Measurements from ENCODE around the gene CUX1.
"Not testable (repeated sequence)": the region's sequence is repeated elsewhere in the genome, so short reads cannot be mapped to it uniquely, and the experiment has no call there.

Gene CUX1

GRCh38 chr7:102301367-102301766 lies 483.9 kb downstream of the CUX1 start:
- DNase-seq, result not testable (repeated sequence)

DNA sequence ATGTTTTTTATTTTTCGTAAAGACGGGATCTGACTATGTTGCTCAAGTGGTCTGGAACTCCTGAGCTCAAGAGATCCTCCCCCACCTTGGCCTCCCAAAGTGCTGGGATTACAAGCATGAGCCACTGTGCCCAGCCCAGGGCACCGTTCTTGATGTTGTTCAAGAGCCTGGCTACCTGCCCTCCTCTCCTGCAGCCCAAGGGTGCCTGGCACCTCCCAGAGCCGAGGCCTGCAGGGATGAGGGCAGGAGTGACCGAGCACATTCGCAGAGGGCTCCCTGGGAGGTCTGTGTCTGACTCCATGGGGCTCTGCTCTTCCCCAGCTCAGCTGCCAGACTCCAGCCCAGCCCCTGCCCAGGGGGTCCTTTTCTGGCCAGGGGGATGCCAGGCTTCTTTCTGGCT lies 484.6 kb downstream of the CUX1 start:
- no peak for DNase-seq

GRCh38 chr7:102303669-102304422 lies 486.4 kb downstream of the CUX1 start:
- DNase-seq, result no peak

DNA sequence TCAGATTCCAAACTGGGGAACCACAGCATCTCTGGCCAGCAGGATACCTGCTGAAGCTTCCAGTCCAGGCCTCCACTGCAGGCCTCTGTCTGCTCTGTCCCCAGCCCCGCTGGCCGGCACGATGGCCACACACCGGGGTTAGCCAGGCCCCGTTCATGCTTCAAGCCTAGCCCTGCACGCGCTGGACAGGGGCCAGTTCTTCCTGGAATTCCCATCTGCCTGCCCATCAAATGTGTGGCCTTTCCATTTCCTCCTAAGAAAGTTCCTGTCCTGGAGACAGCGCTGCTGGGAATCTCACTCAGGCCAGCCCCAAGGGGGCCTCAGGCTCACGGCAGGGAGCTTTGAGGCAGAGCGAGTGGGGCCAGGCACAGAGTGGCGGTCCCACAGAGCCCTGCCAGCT lies 487.2 kb downstream of the CUX1 start:
- no peak for DNase-seq

DNA sequence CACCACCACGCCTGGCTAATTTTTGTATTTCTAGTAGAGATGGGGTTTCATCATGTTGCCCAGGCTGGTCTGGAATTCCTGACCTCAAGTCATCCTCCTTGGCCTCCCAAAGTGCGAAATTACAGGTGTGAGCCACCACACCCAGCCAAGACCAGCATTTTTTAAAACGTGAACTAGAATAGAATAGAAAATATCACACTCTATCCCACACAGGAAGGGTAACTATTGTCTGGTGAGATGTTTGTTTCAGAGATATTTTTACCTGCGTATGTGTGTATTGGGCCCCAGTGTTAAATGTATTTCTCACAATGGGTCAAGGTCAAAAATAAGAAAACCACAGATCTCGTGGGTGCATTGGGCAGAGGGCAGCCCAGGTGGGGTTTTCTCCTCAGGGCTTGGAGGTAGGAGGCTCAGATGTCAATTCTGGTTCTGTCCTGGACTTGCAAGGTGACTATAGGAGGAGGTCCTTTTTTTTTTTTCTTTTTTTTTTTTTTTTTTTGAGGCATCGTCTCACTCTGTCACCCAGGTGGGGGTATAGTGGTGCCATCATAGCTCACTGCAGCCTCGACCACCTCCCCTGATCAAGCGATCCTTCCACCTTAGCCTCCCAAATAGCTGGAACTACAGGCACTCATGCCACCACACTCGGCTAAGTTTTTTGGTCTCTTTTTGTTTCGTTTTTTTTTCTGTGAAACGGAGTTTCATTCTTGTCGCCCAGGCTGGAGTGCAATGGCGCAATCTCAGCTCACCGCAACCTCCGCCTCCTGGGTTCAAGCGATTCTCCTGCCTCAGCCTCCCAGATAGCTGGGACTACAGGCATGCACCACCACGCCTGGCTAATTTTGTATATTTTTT lies 488.2 kb downstream of the CUX1 start:
- no peak for DNase-seq

DNA sequence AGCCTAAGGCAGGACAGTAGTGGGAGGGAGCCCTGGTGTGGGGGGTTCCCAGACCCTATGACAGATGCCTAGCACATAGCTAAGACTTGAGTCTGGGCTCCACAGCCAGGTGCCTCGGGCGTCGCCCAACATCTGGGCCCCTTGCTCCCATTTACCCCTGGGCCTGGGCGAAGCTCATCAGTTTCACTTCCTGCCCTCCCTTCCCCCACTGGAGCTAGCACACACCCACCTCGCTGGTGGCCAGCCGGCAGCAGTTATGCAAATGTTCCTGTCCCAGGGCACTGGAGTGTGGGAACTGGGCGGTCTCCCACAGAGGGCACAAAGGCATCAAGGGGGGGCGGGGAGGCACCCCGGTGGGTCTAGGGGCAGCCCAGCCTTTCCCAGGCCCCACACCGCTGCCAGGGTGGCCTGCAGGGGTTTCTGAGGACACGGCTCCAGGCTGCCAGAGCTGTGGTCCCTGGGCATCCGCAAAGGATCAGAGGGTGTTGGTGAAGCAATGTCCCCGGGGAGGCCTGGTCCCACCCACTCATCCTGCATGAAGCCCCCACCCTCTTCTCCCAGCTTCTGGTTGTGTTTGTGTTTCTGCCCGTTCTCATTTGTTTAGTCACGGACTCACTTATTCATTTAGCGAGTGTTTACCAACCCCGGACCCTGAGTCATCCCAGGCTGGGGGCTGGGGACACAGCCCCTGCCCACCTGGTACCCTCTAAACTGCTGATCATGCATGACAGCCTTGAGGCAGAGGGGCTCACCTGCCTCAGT lies 489.7 kb downstream of the CUX1 start:
- peak; percentile 1 for DNase-seq

GRCh38 chr7:102310414-102310815 lies 493.0 kb downstream of the CUX1 start:
- DNase-seq, result no peak

GRCh38 chr7:102312317-102312716 lies 494.9 kb downstream of the CUX1 start:
- DNase-seq, result no peak

DNA sequence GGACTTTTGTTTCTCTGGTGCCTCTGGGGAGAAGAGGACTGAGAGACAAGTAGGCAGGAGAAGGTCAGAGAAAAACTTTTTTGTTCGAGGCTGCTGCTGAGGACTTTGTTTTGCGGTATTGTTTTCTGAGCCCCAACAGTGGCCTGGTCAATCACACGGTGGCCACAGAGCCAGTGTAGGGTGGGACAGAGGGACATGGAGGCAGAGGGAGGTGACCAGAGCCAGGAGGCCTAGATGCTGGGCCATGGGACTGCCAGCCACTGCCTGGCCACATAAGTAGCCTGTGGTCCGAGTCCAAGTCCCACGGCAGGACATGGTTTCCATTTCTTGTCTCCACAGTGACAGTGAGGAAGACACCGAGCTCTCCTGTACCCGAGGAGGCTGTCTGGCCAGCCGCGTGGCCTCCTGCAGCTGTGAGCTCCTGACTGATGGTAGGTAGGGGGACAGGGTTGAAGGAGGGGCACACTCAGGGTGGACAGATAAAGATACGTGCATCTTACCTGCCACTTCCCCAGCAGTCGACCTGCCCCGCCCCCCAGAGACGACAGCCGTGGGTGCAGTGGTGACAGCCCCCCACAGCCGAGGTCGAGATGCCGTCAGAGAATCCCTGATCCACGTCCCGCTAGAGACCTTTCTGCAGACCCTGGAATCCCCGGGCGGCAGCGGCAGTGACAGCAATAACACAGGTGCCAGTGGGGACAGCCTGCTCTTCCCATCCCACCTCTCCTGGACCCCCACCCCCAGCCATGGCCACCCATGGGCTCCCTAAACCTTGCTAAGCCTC lies 496.8 kb downstream of the CUX1 start:
- DNase-seq, result no peak

DNA sequence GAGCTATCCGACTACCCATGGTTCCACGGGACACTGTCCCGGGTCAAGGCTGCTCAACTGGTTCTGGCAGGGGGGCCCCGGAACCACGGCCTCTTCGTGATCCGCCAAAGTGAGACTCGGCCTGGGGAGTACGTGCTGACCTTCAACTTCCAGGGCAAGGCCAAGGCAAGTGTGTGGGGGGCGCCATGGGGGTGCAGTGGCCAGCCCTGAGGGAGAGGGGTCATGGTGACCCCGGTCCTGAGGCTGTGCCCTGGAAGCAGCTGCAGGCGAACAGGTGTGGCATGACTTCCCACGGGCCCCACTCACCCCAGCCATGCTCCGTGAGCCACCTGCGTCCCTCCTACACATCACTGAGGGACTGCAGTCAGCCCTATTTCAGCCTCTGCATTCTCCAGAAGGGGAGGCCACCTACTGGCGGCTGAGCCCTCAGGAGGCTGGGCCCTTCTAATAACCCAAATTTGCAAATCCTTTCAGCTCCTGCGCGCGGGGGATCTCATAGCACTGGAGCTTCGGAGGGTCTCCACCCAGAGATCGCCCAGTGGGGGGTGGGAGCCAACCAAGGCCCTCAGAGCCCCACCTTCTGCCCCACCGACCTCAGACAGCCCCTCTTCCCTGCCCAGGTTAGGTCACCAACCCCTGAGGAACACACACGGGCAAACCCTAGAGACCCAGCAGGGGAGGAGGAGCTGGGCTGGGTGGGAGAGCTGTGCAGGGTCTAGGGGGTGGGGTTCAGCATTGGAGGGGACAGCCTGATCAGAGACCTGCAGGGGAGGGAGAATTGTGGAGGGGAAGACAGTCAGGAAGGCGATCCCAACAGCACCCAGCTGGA lies 500.0 kb downstream of the CUX1 start:
- DNase-seq, result no peak

- no peak for DNase-seq
Measured at GRCh38 chr7:102318482-102318971, 501.1 kb downstream of the CUX1 start.

DNA sequence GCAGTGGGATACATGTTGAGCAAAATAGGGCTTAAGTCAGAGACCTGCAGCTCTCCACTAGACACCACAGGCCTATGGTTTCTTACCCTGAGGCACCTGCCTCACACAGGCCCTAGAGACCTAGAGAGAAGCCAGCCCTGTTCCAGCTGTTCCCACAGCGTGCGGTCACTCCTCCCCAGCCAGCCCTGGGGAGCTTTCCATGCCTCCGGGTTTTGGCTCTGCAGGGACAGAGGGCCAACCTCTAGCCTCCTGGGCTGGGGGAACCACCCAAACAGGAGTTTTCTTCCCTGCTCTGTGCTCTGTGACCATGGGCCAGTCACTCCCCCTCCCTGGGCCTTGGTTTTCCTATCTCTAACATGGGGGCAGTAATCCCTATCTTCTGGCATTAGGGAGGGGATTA lies 502.2 kb downstream of the CUX1 start:
- DNase-seq, result no peak

GRCh38 chr7:102320181-102320580 lies 502.8 kb downstream of the CUX1 start:
- no peak for DNase-seq

DNA sequence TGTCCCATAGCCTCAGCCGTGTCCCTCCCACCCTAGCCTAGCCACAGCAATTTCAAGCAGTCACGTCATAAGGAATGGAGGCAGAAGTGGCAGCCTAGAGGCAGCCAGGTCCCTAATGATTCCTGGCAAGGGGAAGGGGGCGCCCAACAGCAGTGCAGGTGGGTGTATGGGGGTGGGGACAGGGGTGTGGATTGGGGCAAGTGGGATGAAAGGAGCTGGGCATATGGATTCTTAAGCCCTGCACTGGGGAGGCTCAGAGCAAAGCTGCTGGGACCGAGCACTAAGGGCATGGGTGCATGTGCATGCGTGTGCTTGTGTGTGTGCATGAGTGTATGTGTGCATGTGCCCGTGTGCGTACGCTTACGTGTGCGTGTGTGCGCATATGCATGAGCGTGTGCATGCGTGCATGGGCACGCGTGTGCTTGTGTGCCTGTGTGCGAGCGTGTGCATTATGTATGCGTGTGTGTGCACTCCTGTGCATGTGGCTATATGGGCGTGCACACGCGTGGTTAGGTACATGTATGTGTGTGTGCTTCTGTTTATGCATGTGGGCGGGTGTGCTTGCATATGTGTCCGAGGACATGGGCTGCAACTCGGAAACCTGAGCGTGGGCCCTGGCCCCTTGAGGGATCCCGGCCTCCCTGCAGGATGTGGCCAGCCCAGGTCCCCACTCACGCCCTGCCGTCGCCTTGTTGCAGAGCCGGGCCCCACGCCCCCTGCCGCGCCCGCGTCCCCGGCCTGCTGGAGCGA lies 503.4 kb downstream of the CUX1 start:
- DNase-seq, result no peak

- no peak for DNase-seq
Measured at GRCh38 chr7:102321351-102322201, 504.1 kb downstream of the CUX1 start.

DNA sequence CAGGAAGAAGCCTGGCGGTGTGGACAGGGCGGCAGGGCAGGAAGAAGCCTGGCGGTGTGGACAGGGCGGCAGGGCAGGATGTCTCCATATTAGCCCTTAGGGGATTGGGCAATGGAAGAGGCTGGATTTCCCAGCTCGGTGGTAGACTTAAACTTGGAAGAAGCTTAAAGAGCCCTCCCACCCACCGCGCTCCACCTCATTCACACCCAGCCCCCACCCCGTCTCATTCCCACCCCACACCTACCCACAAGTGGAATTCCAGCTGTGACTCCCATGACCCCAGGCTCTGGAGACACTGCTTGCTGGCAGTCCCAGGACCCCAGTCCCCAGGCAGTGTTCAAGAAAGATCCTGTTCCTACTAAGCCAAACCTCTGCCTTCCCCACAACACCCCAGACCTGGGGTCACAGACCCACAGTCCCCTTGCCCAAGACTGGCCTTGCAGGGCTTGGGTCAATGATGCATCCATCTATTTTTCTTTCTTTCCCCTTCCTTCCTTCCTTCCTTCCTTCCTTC lies 504.8 kb downstream of the CUX1 start:
- no peak for DNase-seq

GRCh38 chr7:102323914-102324195 lies 506.4 kb downstream of the CUX1 start:
- no peak for DNase-seq

- not testable (repeated sequence) for DNase-seq
Measured at GRCh38 chr7:102325106-102325505, 507.7 kb downstream of the CUX1 start.

DNA sequence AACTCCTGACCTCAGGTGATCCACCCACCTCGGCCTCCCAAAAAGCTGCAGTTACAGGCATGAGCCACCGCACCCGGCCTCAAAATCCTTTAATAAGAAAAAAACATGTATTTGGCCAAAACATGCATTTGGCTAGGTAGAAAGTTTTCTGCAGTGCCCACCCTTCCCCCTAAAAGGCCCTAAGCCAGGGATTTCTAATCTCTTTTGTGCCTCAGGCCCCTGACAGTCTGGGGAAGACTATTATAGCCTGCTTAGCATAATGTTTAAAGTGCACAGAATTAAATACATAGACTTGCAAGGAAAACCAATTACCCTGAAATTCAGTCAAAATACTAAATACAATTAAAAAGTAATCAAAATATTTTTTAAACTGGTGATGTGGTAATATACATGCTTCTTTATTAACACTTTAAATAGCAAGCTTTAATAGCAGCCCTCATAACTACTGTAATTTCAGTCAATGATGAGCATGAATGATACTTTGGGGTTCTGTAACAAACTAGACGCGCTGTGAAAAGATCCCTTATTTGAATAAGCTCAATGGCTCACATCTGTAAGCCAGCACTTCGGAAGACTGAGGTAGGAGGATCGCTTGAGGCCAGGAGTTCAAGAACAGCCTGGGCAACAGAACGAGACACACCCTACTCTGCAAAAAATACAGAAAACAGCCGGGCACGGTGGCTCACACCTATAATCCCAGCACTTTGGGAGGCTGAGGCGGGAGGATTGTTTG lies 508.9 kb downstream of the CUX1 start:
- DNase-seq, result no peak
